HG03025 (cell line): ENCODE measurements around the gene MRPL51.
"Not testable (repeated sequence)": the region's sequence is repeated elsewhere in the genome, so short reads cannot be mapped to it uniquely, and the experiment has no call there.

ENCODE experiments used
- ATAC-seq: cut with Tn5 transposase; IDR thresholded peaks from one replicate; pipeline ENCODE4 v1.9.1; 2021; ENCODE audit warnings: mild to moderate bottlenecking, moderate library complexity; ENCODE audit not compliant: unreplicated experiment, low FRiP score

MRPL51 gene

DNA sequence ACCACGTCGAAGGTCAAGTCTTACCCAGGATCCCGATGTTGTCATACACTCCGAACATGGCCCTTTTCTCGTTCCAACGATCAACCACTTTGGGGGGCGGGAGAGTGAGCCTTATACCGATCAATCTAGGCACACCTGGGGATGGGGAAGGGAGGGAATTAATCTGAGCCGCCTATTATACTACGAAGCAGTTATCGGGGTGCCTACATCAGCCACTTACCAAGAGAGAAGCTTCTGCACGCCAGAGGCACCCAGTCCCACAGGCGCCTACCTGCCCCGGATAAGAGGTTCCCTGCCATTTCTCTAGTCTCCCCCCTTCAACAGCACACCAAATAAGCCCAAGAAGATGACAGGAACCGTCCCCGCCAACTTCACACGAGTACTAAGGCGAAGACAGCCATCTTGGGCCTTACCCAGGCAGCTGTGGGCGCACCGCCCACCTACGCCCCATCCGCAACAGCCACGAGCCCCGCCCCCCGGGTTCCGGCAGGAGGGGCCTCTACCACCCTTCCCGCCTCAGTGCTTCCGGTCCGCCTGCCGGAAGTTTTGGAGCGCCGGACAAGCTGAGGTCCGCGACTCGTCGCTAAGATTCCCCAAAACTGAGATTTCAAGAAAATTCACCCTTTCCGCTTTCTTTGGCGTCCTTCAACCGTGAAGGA, at the start of gene MRPL51:
TSS of gene MRPL51 (minus strand) at position 425 of the 659 bp plus-strand sequence. CDS start at position 299, 126 bp downstream.
- peak; percentile 67 for ATAC-seq

DNA sequence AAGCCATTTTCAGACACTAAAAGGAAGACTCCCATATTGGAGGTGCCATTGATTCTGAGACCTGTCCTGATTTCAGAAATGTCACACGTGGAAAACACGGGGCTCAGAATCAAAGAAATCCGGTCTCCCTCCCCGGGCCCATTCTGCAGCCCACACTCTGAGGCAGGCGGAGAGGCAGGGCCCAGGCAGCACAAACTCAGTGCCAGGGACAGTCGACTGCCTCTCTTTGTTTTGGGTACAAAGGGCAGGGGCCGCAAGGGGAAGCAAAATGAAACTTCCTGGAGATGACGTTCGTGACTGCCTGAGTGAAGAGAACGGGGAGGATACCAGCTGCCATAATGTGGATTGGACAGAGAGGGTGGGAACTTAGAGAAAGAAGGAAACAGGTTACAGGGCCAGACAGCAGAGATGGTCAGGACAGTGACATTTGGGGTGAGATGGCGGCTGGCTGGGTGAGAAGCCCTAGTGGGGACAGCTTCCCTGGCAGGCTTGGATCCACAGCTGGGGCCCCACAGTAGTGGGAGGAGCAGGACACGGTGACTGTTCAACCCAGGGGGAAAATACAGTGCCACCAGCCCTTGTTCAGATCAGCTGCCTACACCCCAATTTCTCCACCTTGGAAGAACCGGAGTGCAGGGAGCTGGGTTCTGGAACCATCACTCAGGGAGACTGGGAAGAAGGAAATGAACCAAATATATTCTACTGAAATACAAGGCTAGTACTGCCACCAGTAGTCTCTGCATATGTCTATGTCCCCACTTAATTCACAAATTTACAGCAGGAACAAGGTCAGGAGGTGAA, 49.3 kb upstream of the MRPL51 start:
- no peak for ATAC-seq

DNA sequence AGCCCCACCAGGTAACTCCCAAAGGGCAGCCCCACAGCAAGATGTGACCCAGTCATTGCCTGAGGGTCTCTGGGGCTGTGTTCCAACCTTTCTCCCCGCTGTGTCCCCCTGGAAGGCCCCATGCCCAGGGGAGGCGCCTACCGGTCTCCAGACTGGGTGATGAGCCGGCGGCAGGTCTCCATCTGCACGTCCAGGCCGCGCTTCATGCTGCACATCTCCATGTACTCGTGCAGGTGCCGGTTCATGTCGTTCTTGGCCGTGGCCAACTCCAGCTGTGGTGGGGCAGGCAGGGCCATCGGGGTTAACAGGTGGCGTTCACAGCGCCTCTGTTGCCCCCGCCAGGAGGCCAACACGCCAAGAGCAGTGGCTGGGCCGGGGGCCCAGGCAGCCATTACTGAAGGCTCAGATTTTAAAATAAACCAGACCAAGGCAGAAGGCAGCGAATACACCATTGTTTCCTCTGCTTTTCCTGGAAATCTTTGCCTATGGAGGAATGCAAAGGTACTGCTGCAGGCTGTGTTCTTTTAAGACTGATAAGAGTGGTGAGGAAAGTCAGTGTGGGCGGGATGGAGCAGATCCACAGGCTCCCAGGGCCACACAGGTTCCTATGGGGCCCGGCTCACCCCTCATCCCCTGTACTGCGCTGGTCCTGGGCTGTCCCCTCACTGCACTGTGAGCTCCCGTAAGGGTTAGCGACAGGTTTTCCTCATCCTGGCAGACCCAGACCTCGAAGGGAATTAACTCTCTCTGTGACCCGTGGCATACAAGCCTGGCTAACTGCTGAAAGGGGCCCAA, 48.5 kb upstream of the MRPL51 start:
- no peak for ATAC-seq

- no peak for ATAC-seq
These were observed 47.3 kb upstream of the MRPL51 start for GRCh38 chr12:6540181-6540877.

- ATAC-seq = no peak
These were observed 46.7 kb upstream of the MRPL51 start for GRCh38 chr12:6539707-6540134.

DNA sequence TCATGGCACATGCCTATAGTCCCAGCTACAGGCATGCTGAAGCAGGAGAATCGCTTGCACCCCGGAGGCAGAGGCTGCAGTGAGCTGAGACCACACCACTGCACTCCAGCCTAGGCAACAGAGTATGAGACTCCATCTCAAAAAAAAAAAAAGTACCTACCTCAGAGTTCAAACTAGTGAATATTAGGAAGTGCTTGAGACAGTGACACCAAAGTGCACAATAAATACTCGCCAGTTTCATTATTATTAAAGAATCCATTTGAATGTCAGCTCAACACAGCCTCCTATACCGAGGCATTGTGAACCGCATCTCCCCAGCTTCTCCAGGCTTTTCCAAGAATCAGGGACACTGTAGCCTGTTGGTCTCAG, 46.2 kb upstream of the MRPL51 start:
- ATAC-seq = no peak

- no peak for ATAC-seq
These were observed 45.6 kb upstream of the MRPL51 start for GRCh38 chr12:6538420-6539313.

DNA sequence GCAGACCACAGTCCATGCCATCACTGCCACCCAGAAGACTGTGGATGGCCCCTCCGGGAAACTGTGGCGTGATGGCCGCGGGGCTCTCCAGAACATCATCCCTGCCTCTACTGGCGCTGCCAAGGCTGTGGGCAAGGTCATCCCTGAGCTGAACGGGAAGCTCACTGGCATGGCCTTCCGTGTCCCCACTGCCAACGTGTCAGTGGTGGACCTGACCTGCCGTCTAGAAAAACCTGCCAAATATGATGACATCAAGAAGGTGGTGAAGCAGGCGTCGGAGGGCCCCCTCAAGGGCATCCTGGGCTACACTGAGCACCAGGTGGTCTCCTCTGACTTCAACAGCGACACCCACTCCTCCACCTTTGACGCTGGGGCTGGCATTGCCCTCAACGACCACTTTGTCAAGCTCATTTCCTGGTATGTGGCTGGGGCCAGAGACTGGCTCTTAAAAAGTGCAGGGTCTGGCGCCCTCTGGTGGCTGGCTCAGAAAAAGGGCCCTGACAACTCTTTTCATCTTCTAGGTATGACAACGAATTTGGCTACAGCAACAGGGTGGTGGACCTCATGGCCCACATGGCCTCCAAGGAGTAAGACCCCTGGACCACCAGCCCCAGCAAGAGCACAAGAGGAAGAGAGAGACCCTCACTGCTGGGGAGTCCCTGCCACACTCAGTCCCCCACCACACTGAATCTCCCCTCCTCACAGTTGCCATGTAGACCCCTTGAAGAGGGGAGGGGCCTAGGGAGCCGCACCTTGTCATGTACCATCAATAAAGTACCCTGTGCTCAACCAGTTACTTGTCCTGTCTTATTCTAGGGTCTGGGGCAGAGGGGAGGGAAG, 44.7 kb upstream of the MRPL51 start:
- not testable (repeated sequence) for ATAC-seq

DNA sequence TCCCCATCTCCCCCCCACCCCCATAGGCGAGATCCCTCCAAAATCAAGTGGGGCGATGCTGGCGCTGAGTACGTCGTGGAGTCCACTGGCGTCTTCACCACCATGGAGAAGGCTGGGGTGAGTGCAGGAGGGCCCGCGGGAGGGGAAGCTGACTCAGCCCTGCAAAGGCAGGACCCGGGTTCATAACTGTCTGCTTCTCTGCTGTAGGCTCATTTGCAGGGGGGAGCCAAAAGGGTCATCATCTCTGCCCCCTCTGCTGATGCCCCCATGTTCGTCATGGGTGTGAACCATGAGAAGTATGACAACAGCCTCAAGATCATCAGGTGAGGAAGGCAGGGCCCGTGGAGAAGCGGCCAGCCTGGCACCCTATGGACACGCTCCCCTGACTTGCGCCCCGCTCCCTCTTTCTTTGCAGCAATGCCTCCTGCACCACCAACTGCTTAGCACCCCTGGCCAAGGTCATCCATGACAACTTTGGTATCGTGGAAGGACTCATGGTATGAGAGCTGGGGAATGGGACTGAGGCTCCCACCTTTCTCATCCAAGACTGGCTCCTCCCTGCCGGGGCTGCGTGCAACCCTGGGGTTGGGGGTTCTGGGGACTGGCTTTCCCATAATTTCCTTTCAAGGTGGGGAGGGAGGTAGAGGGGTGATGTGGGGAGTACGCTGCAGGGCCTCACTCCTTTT, 44.0 kb upstream of the MRPL51 start:
- ATAC-seq = no peak

DNA sequence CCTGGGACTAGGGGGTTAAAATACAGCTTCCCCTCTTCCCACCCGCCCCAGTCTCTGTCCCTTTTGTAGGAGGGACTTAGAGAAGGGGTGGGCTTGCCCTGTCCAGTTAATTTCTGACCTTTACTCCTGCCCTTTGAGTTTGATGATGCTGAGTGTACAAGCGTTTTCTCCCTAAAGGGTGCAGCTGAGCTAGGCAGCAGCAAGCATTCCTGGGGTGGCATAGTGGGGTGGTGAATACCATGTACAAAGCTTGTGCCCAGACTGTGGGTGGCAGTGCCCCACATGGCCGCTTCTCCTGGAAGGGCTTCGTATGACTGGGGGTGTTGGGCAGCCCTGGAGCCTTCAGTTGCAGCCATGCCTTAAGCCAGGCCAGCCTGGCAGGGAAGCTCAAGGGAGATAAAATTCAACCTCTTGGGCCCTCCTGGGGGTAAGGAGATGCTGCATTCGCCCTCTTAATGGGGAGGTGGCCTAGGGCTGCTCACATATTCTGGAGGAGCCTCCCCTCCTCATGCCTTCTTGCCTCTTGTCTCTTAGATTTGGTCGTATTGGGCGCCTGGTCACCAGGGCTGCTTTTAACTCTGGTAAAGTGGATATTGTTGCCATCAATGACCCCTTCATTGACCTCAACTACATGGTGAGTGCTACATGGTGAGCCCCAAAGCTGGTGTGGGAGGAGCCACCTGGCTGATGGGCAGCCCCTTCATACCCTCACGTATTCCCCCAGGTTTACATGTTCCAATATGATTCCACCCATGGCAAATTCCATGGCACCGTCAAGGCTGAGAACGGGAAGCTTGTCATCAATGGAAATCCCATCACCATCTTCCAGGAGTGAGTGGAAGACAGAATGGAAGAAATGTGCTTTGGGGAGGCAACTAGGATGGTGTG, 43.1 kb upstream of the MRPL51 start:
- ATAC-seq = no peak

DNA sequence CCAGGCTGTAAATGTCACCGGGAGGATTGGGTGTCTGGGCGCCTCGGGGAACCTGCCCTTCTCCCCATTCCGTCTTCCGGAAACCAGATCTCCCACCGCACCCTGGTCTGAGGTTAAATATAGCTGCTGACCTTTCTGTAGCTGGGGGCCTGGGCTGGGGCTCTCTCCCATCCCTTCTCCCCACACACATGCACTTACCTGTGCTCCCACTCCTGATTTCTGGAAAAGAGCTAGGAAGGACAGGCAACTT, 42.6 kb upstream of the MRPL51 start:
- ATAC-seq = no peak

GRCh38 chr12:6534945-6535696, 42.1 kb upstream of the MRPL51 start:
- peak; percentile 15 for ATAC-seq

- ATAC-seq = peak; percentile 4
These were observed 41.6 kb upstream of the MRPL51 start for GRCh38 chr12:6534695-6534944.

- peak; percentile 59 for ATAC-seq
These were observed 41.0 kb upstream of the MRPL51 start, which contains the start of gene GAPDH for GRCh38 chr12:6533923-6534694. TSS of gene GAPDH (plus strand) at chr12:6534517. CDS start at chr12:6534833, 316 bp downstream.

GRCh38 chr12:6533653-6533922, 40.5 kb upstream of the MRPL51 start:
- ATAC-seq = peak; percentile 1

DNA sequence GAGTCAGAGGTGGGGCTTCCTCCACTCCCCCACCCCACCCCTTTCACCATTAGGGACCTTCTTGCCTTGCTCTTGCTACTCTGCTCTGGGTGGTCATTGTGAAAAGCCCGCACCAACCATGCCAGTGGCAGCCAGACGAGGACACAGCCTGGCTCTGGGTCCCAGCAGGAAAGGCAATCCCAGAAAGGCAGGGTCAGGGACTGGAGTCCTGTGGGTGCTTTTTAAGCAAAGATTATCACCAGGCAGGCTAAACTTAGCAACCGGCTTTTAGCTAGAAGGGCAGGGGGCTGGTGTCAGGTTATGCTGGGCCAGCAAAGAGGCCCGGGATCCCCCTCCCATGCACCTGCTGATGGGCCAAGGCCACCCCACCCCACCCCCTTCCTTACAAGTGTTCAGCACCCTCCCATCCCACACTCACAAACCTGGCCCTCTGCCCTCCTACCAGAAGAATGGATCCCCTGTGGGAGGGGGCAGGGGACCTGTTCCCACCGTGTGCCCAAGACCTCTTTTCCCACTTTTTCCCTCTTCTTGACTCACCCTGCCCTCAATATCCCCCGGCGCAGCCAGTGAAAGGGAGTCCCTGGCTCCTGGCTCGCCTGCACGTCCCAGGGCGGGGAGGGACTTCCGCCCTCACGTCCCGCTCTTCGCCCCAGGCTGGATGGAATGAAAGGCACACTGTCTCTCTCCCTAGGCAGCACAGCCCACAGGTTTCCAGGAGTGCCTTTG, 40.0 kb upstream of the MRPL51 start:
- ATAC-seq = peak; percentile 3
